ENCODE measurements around the gene RNF157. TPM values are rescaled to one million over a fixed set of nuclear protein-coding genes. Genes with fewer than 3 reads are reported as not detected.
"Not testable (repeated sequence)": the region's sequence is repeated elsewhere in the genome, so short reads cannot be mapped to it uniquely, and the experiment has no call there.

The RNF157 gene
- total RNA-seq, 1 donor from 2014 or later, result 18.7 TPM

DNA sequence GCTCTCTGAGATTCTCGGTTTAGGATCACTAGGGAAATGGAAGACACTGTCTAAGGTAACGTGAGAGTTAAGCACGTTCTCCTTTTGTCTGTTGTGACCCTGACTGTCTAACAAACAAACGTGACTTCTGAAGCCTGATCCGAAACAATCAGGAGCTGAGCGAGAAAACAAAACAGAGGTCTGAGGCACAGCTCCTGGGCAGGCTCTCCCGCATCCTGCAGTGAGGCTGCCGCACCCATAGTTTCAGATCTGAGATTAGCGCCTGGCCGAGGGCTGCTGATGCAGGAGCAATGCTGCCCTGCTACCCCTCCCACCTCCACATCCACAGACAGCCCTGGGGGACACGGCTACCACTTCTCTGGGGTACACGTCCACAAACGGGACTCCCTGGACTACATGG lies 46.7 kb downstream of the RNF157 start:
- DNase-seq (ENCODE audit: low spot score), result no peak
- no peaks in the 10 kb centered on the region for H3K9me3 Mint-ChIP-seq (ENCODE audit: unreplicated experiment)

GRCh38 chr17:76191896-76192295 lies 48.4 kb downstream of the RNF157 start:
- peaks cover 30% of the 10 kb centered on the region for H3K4me1 Mint-ChIP-seq (ENCODE audit: unreplicated experiment)
- peak overlapping the region; percentile 77 for H3K27ac Mint-ChIP-seq (ENCODE audit: unreplicated experiment)
- no peaks in the 10 kb centered on the region for H3K27me3 Mint-ChIP-seq (ENCODE audit: unreplicated experiment)
- no peak for DNase-seq (ENCODE audit: low spot score)
- H3K9me3 Mint-ChIP-seq (ENCODE audit: unreplicated experiment), result no peaks in the 10 kb centered on the region
- no peaks in the 10 kb centered on the region for H3K36me3 Mint-ChIP-seq (ENCODE audit: low read depth, unreplicated experiment)
- no peak overlapping the region for H3K4me3 Mint-ChIP-seq (ENCODE audit: unreplicated experiment)
- TF ChIP-seq, protein P1, sequence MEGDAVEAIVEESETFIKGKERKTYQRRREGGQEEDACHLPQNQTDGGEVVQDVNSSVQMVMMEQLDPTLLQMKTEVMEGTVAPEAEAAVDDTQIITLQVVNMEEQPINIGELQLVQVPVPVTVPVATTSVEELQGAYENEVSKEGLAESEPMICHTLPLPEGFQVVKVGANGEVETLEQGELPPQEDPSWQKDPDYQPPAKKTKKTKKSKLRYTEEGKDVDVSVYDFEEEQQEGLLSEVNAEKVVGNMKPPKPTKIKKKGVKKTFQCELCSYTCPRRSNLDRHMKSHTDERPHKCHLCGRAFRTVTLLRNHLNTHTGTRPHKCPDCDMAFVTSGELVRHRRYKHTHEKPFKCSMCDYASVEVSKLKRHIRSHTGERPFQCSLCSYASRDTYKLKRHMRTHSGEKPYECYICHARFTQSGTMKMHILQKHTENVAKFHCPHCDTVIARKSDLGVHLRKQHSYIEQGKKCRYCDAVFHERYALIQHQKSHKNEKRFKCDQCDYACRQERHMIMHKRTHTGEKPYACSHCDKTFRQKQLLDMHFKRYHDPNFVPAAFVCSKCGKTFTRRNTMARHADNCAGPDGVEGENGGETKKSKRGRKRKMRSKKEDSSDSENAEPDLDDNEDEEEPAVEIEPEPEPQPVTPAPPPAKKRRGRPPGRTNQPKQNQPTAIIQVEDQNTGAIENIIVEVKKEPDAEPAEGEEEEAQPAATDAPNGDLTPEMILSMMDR (IDR thresholded peaks at IDR 0.05; ENCODE audit: unreplicated experiment), result no peak

More for the DNA sequence above, 46.7 kb downstream of the RNF157 start:
- peaks cover 30% of the 10 kb centered on the region for H3K4me1 Mint-ChIP-seq (ENCODE audit: unreplicated experiment)
- peaks cover 2% of the 10 kb centered on the region for H3K27me3 Mint-ChIP-seq (ENCODE audit: unreplicated experiment)
- H3K36me3 Mint-ChIP-seq (ENCODE audit: low read depth, unreplicated experiment), result peaks cover 1% of the 10 kb centered on the region
- TF ChIP-seq, protein P1 (IDR thresholded peaks at IDR 0.05; ENCODE audit: unreplicated experiment), result no peak
- H3K4me3 Mint-ChIP-seq (ENCODE audit: unreplicated experiment), result no peak overlapping the region
- H3K27ac Mint-ChIP-seq (ENCODE audit: unreplicated experiment), result no peak overlapping the region

GRCh38 chr17:76189741-76190140 lies 50.6 kb downstream of the RNF157 start:
- Mint-ChIP-seq H3K4me1 (ENCODE audit: unreplicated experiment) (peaks cover 30% of the 10 kb centered on the region), H3K36me3 (ENCODE audit: low read depth, unreplicated experiment) (no peaks in the 10 kb centered on the region), H3K9me3 (ENCODE audit: unreplicated experiment) (no peaks in the 10 kb centered on the region), H3K4me3 (ENCODE audit: unreplicated experiment) (peak overlapping the region; percentile 54), H3K27me3 (ENCODE audit: unreplicated experiment) (no peaks in the 10 kb centered on the region), H3K27ac (ENCODE audit: unreplicated experiment) (no peak overlapping the region)
- TF ChIP-seq, protein P1 (IDR thresholded peaks at IDR 0.05; ENCODE audit: unreplicated experiment), result no peak
- DNase-seq (ENCODE audit: low spot score), result no peak

DNA sequence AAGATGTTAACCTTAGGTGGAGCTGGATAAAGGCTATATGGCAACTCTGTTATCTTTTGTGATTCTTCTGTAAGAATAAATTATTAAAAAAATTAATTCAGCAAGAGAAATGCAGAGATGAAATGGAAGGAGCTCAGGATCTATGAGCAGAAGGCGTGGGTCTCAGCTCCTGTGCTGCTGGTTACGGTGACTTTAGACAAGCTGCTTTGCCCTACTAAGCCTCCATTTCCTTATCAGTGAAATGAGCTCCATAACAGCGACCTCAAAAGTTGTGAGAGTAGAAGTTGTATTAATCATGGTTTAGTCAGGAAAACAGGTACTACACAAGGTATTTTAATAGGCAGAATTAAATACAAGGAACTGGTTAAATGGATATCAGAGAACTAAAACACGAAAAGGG lies 51.0 kb downstream of the RNF157 start:
- DNase-seq (ENCODE audit: low spot score), result no peak
- Mint-ChIP-seq H3K9me3 (ENCODE audit: unreplicated experiment) (no peaks in the 10 kb centered on the region), H3K27ac (ENCODE audit: unreplicated experiment) (no peak overlapping the region), H3K27me3 (ENCODE audit: unreplicated experiment) (no peaks in the 10 kb centered on the region), H3K4me1 (ENCODE audit: unreplicated experiment) (peaks cover 30% of the 10 kb centered on the region), H3K4me3 (ENCODE audit: unreplicated experiment) (peak overlapping the region; percentile 54), H3K36me3 (ENCODE audit: low read depth, unreplicated experiment) (no peaks in the 10 kb centered on the region)
- TF ChIP-seq, protein P1 (IDR thresholded peaks at IDR 0.05; ENCODE audit: unreplicated experiment), result no peak

GRCh38 chr17:76188213-76189016 lies 51.9 kb downstream of the RNF157 start:
- H3K27me3 Mint-ChIP-seq (ENCODE audit: unreplicated experiment), result no peaks in the 10 kb centered on the region
- H3K36me3 Mint-ChIP-seq (ENCODE audit: low read depth, unreplicated experiment), result no peaks in the 10 kb centered on the region
- H3K9me3 Mint-ChIP-seq (ENCODE audit: unreplicated experiment), result no peaks in the 10 kb centered on the region
- TF ChIP-seq, protein P1 (IDR thresholded peaks at IDR 0.05; ENCODE audit: unreplicated experiment), result no peak
- no peak overlapping the region for H3K27ac Mint-ChIP-seq (ENCODE audit: unreplicated experiment)
- no peak for DNase-seq (ENCODE audit: low spot score)
- peaks cover 22% of the 10 kb centered on the region for H3K4me1 Mint-ChIP-seq (ENCODE audit: unreplicated experiment)
- H3K4me3 Mint-ChIP-seq (ENCODE audit: unreplicated experiment), result no peak overlapping the region

GRCh38 chr17:76186774-76187173 lies 53.5 kb downstream of the RNF157 start:
- not testable (repeated sequence) for DNase-seq (ENCODE audit: low spot score); H3K27ac Mint-ChIP-seq (ENCODE audit: unreplicated experiment); H3K4me3 Mint-ChIP-seq (ENCODE audit: unreplicated experiment); H3K36me3 Mint-ChIP-seq (ENCODE audit: low read depth, unreplicated experiment); H3K9me3 Mint-ChIP-seq (ENCODE audit: unreplicated experiment); H3K27me3 Mint-ChIP-seq (ENCODE audit: unreplicated experiment); H3K4me1 Mint-ChIP-seq (ENCODE audit: unreplicated experiment)

Measured in endothelial cell (in vitro differentiated cells).